GM18511 (cell line): ENCODE results near the gene TLK1.
A peak's percentile ranks its signal among the peaks of the same experiment; 100 is the strongest.

Experiments
- ATAC-seq: cut with Tn5 transposase; IDR thresholded peaks from one replicate; pipeline ENCODE4 v1.9.1; 2021; ENCODE audit warnings: mild to moderate bottlenecking, moderate library complexity; ENCODE audit not compliant: unreplicated experiment

The TLK1 gene

DNA sequence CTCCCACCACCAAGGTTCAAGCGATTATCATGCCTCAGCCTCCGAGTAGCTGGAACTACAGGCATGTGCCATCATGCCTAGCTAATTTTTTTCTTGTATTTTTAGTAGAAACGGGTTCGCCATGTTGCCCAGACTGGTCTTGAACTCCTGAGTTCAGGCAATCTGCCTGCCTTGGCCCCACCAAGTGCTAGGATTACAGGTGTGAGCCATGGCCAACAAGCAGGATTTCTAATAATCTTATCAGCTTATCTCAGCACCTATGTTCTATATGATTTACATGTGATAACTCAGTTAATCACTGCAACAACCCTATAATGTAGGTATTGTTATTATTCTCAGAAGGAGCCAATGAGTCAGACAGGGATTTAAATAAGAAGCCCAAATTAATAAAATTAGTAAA, 151.3 kb downstream of the TLK1 start:
- ATAC-seq: no peak

GRCh38 chr2:171008550-171009205, 152.0 kb downstream of the TLK1 start:
- ATAC-seq: no peak

DNA sequence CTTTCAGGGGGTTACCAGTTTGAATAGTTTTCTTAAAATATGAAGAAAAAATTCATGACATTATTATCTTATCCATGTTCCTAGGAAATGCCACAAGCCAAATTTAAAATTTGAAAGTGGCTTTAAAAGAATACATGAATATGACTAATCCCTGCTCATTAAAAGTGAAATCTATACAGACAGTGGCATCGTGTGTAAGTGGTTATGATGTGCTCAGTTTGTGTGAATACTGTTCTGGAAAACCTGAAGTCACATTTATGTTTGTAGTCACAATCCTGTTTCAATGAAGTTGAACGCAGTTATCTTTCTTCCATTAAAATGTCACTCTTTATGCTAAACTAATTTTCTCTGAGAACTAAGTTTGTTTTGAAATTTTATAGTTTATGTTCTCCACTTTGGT, 155.9 kb downstream of the TLK1 start:
- no peak for ATAC-seq

DNA sequence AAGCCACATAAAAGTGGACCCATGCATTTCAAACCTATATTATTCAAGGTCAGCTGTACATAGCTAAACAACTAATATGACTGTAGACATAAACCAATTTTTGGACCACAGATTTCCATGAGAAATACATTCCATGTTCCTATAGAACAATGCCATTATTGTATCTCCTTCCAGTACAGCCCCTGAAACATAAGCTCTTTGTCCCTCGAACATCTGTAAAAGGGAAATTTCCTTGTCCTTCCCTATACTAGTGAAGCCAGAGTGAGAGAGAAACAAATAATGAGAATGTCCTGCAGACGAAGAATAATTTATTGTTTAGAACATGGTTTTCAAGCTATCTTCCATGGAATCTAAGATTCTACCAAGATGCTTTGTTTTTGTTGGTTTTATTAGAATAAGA, 156.3 kb downstream of the TLK1 start:
- no peak for ATAC-seq

- ATAC-seq: no peak
Observed at GRCh38 chr2:170999654-171000053, 161.0 kb downstream of the TLK1 start.

- no peak for ATAC-seq
Observed at GRCh38 chr2:170997893-170998597, 162.6 kb downstream of the TLK1 start.

- no peak for ATAC-seq
Observed at GRCh38 chr2:170996316-170996715, 164.4 kb downstream of the TLK1 start.

GRCh38 chr2:170991398-170992182, 169.1 kb downstream of the TLK1 start:
- no peak for ATAC-seq

GRCh38 chr2:170986566-170987258, 174.0 kb downstream of the TLK1 start:
- ATAC-seq: no peak

DNA sequence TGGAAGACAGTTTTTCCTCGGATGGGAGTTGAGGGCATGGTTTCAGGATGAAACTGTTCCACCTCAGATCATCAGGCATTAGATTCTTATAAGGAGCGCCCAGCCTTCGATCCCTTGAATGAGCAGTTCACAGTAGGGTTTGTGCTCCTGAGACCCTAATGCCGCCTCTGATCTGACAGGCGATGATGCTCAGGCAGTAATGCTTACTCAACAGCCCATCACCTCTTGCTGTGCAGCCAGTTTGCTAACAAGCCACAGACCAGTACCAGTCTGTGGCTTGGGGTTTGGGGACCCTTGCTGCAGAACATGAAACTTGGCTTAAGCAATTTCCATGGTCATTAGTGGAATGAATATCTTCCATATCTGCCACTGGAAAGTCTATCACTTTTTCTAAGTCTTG, 175.3 kb downstream of the TLK1 start:
- ATAC-seq: no peak

- no peak for ATAC-seq
Observed at GRCh38 chr2:170984079-170984478, 176.6 kb downstream of the TLK1 start.

GRCh38 chr2:170975943-170976270, 184.8 kb downstream of the TLK1 start:
- ATAC-seq: no peak

GRCh38 chr2:170975127-170975942, 185.4 kb downstream of the TLK1 start:
- ATAC-seq: no peak

- no peak for ATAC-seq
Observed at GRCh38 chr2:170974304-170974993, 186.2 kb downstream of the TLK1 start.

- peak; percentile 97 for ATAC-seq
Observed at GRCh38 chr2:170973492-170974303, 187.0 kb downstream of the TLK1 start.

GRCh38 chr2:170973225-170973491, 187.5 kb downstream of the TLK1 start:
- ATAC-seq: no peak

GRCh38 chr2:170972296-170973224, 188.1 kb downstream of the TLK1 start:
- ATAC-seq: no peak

- ATAC-seq: no peak
Observed at GRCh38 chr2:170971071-170971470, 189.6 kb downstream of the TLK1 start.
